NOMO-1 (cell line): ENCODE measurements around the gene GLT8D1.
A peak's percentile ranks its signal among the peaks of the same experiment; 100 is the strongest.
"Not testable (repeated sequence)": the region's sequence is repeated elsewhere in the genome, so short reads cannot be mapped to it uniquely, and the experiment has no call there.

Experiments
- DNase-seq, 2 experiments: peaks; one replicate each; lab custom pipeline; 2025; ENCODE audit not compliant: unreplicated experiment in 2 of 2; lab: John Stamatoyannopoulos, UW

GLT8D1 gene

DNA sequence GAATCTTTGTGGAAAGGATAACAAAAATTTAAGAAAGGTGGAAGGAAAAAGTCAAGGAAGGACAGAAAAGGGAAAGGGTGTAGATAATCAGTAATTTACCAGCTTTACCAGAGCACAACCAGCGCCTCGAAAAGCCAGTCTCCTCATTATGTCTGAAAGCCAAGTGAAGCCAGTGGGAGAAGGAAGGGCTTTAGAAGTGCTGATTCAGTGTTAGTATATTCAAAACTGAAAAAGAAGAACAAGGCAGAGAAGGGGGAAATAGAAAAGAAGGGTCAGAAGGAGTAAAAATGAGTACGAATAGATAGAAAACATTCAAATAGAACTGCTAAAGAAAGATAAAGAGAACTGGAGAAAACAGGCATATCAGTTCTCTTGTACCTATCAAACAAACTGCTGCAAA is 24.0 kb downstream of the GLT8D1 start:
- DNase-seq, result peak; percentile 14 to 38

DNA sequence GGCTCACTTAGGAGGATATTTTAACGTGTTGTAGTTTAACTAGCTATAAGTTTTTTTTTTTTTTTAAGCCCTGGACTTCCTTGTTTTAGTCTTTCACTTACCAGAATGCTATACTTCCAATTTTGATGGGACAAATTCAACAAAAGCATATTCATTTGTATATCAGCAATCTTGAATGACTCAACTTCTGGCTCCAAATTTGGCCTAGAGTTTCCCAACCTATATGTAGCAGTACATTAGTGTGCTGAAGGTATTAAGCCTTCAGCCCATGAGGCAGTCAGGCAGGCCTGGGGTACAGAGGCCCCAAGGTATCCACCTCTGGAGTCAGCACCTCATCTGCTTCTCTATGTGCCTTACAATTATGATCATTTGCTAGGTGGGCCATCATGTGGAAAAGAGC is 25.8 kb downstream of the GLT8D1 start:
- DNase-seq, result no peak

DNA sequence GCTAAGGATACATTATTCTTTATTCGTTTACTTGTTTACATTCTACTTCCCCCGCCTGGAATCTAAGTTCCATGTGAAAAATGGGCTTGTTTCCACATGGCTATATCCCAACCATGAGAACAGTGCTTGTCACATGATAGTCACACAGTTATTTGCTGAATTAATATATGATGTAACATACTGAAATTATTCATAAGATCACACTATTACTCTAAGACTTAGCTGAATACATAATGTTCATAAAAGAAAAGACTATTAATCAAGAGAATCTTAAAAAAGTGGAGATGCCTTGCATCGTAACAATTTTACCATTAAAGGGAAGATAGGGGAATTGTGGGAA is 26.4 kb downstream of the GLT8D1 start:
- DNase-seq, result no peak

DNA sequence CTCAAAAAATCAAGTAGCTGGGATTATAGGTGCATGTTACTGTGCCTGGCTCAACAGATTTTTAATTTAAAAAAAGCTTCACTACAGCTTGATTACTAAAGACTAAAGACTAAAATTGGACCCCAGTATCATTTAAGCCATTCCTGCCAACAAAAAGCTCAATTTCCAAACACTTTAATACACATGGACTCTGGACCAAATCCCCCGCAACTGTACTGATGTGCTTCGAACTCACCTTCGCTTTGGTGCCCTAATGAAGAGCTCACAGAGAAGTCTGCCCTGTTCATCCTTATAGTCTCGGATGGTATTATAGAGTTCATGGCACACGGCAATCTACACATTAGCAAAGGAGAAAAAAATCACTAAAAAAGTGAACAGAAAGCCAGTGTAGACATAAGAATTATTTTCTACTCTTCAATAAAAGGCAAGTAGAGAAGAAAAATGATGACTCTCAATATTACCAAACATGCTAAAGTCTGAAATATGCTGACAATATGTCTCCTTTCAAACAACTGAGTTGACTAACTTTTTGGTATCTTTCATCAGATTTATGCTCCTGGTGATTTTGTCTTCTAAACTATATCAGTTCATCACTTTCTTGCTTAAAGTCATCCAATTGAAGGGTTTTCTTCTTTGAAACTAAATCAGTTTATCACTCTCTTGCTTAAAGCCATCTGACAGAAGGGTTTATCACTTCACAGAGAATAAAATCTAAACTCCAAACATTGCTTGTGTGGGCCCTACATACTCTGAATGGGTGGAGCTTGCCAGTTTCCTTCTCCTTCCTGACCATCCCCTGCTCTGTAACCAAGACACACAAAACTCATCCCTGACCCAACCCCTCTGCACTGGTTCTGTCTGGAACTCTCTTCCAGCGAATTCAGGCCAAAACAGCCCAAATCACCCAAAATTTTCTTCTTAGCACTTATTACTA is 27.1 kb downstream of the GLT8D1 start:
- DNase-seq, result no peak

DNA sequence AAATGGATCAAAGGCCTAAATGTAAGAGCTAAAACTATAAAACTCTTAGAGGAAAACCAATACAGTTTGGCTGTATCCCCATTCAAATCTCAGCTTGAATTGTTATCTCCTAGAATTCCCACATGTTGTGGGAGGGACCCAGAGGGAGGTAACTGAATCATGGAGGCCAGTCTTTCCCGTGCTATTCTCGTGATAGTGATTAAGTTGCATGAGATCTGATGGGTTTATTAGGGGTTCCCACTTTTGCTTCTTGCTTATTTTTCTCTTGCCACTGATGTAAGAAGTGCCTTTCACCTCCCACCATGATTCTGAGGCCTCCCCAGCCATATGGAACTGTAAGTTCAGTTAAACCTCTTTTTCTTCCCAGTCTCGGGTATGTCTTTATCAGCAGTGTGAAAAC is 29.4 kb downstream of the GLT8D1 start:
- DNase-seq, result not testable (repeated sequence)

DNA sequence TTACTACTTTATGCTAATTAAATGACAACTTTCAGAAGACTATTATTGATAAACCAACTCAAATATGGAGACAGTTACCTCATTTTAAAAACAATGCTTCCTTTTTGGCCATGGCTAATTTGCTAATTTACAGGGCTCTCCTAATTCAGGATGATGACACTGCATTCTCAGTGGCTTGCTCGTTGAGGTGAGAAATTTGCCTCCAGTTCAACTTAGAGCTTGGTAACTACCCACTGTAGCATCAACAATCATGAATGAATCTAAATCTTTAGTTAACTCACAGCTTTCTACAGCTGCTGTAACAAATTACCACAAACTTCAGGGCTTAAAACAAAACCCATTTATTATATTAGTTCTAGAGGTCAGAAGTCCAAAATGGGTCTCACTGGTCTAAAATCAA is 33.9 kb downstream of the GLT8D1 start:
- DNase-seq, result peak in 1 of 2 experiments; percentile 4

DNA sequence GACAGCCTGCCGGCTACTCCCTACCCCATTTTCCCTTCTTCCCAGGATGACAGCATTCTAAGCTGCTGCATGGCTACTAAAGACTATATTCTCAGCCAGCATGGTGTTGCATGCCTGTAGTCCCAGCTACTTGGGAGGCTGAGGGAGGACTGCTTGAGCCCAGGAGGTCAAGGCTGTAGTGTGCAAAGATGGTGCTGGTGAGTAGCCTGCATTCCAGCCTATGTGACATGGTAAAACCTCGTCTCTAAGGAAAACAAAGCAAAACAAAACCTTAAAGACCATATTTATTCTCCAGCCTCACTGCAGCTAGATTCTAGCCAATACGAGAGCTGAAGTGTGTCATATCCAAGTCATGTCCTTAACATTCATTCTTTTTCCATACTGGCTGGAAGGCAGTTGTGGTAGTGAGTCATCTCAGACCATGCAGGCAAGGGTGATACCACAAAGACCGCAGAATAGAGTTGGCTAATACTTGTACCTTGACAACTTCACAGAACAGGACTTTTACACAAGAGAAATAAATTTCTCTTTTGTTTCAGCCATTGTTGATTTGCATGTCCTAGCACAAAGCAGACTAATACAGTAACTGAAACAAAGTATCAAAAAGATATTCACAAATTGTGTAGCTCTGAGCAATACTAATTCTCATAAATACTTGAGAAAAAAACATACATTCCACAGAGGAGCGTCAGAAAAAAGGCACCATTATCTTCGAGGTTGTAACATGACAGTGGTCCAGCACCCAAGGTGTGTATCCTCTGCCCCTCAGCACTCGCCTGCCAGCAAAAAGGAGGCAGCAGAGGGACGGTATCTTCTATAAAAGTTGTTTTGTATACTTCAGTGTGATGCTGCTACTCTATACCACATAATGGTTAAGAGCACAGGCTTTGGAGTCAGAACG is 34.7 kb downstream of the GLT8D1 start:
- peak; percentile 68 to 97 for DNase-seq

DNA sequence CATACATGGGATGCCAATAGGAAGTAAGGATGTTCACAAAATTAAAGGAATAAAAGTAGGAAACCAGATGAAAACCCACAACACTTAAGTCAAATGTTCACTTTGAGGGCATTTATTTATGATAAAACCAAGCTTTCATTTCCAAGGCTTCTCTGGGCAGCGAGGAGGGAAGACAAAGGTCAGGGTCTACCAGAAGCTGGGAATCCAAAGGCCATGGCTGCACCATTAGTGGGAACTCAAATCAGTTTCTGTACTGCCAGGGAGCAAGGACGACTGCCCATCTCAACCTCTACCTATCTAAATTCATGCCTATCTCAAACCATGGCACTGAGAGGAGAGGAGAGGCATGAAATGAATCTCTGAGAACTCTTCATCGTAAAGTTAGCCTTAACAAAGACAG is 42.5 kb downstream of the GLT8D1 start:
- no peak for DNase-seq

DNA sequence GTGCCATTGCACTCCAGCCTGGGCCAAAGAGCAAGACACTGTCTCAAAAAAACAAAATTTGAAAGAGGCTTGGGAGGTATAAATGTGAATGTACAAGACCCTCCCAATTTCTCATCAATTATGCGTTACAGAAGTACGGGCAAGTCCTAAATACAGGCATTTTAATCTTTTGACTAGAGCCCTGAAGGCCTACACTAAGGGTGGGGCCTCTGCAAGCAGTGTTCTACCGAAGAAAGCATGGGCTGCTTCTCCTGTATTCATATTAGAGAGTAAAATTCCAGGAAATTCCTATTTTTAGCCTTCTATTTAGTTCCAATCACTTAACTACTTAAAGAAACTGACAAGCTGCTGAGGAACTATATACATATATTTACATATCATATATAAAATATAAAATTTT is 45.5 kb downstream of the GLT8D1 start:
- DNase-seq, result no peak

DNA sequence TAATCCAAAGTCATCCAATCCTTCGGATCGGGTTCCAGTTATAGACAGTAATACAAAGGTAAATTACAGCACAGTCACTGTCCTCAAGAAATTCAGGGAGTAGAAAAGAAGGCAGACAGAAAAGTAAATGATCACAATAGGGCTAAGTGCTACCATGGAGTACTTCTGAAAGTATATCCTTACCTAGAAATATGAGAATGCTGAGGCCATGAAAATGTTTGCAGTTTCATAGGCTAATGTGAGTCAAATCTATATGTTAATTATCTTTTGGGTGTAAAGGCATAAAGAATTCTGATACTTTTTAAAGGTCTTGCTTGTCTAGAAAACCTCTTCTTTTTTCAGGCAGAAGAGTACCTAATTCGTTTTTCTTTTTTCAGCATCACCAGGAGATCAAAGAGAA is 49.7 kb downstream of the GLT8D1 start:
- DNase-seq, result no peak

DNA sequence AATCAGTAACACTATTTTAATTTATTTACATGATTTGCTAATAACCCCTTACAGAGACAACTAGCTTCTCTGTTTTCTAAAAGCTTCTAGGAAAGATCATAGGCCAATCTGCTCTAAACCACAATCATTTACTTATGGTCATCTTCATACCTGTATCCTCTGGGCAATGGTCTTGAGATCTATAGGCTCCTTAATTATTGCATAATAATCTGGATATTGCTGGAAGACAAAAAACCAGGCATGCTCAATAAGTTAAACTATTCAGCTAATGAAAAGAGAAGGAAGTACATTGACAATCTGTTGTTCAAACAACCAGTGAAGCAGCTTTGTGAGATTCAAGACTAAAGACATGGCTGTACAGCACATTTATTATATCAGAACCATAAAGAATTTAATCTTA is 54.0 kb downstream of the GLT8D1 start:
- DNase-seq, result no peak

DNA sequence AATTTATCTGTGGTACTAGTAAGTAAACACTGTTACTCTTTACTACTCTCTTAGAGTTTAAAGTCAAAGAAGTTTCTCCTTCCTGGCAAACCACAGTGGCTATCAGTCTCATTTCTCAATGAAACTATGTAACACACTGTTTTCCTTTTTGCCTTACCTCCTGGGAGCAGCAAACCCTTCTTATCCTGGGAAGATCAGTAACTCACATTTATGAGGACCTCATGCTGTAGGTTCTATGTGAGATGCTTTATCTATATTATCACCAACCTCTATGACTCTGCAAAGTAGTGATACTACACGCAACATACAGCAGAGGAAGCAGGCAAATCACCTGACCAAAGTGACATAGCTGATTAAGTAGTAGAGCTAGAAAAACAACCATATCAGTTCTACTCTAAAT is 55.2 kb downstream of the GLT8D1 start:
- DNase-seq, result no peak

DNA sequence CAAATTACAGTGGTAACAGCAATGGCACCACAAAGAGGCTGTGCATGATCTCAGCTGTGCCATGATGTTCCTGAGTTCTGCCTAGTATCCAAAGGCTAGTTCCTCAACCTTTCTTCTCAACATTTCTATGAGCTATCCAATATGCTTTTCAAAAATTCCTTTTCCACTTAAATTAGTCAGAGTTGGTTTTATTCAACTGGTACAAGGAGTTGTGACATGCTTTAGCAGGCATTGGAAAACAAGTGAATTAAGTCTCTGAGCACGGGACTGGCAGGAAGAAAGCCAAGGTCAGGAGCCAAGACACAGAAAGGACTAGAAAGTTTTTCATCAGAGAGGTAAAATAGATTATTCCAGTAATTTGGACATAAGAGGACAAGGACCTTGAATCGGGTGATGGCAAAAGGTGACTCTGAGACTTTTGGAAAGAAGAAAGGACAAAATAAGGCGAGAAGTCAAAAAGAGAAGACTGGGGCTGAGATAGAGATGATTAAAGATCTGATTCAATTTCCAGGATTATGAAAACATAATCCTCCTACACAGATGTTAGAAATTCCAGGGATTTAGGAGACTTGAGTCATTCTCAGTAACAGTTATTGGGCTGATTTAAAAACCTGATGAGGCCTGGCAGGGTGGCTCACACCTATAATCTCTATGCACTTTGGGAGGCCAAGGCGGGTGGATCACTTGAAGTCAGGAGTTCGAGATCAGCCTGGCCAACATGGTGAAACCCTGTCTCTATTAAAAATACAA is 56.0 kb downstream of the GLT8D1 start:
- no peak for DNase-seq

DNA sequence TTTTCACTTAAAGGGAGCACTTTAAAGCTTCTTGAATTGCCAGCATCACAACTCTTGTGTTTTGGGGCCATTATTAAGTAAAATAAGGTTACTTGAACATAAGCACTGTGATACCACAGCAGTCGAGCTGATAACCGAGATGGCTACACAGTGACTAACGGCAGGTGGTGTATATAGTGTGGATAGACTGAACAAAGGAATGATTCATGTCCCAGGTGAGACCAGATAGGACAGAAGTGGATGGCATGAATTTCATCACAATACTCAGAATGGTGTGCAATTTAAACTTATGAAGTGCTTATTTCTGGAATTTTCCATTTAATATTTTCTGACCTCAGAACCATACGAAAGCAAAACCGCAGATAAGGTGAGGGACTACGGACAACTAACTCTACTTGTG is 60.0 kb downstream of the GLT8D1 start:
- no peak for DNase-seq
